ENCODE results near the gene CNGA4.

DNA sequence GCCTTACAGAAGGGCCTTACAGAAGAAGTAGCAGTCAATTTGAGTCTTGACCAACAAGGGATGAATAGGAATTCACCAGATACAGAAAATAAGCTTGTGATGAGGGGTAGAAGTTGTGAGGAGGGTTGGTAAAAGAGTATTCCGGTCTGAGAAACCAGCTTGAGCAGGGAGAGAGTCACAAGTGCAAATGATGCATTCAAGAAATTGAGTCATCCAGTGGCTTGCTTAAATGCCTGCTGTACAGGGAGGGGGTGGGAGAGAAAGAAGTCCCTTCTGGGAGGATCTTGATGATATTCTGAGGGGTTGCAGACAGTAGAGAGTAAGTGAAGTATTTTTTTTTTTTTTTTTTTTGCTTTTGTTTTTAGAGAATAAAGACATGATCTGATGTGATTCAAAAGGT lies 29.9 kb downstream of the CNGA4 start:
- TF ChIP-seq, protein P1, sequence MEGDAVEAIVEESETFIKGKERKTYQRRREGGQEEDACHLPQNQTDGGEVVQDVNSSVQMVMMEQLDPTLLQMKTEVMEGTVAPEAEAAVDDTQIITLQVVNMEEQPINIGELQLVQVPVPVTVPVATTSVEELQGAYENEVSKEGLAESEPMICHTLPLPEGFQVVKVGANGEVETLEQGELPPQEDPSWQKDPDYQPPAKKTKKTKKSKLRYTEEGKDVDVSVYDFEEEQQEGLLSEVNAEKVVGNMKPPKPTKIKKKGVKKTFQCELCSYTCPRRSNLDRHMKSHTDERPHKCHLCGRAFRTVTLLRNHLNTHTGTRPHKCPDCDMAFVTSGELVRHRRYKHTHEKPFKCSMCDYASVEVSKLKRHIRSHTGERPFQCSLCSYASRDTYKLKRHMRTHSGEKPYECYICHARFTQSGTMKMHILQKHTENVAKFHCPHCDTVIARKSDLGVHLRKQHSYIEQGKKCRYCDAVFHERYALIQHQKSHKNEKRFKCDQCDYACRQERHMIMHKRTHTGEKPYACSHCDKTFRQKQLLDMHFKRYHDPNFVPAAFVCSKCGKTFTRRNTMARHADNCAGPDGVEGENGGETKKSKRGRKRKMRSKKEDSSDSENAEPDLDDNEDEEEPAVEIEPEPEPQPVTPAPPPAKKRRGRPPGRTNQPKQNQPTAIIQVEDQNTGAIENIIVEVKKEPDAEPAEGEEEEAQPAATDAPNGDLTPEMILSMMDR (IDR thresholded peaks at IDR 0.05): no peak
- TF ChIP-seq EZH2phosphoT487 (IDR thresholded peaks at IDR 0.05): no peak

Measured in neural progenitor cell (in vitro differentiated cells).